HL-60/S4 (cell line): Measurements from ENCODE around the gene C1orf232.

Experiments
- in situ Hi-C: fragments of 300-500 bp; cut with MboI; formaldehyde crosslinking; loops from 2 replicates; pipeline ENCODE4 v1.14.3; 2022; ENCODE audit warnings: low sequenced_read_pairs

Gene C1orf232

GRCh38 chr1:26125946-26126320, 42.8 kb downstream of the C1orf232 start:
- in situ Hi-C loops: no loop called here

GRCh38 chr1:26125382-26125781, 43.4 kb downstream of the C1orf232 start:
- in situ Hi-C loops: no loop called here

DNA sequence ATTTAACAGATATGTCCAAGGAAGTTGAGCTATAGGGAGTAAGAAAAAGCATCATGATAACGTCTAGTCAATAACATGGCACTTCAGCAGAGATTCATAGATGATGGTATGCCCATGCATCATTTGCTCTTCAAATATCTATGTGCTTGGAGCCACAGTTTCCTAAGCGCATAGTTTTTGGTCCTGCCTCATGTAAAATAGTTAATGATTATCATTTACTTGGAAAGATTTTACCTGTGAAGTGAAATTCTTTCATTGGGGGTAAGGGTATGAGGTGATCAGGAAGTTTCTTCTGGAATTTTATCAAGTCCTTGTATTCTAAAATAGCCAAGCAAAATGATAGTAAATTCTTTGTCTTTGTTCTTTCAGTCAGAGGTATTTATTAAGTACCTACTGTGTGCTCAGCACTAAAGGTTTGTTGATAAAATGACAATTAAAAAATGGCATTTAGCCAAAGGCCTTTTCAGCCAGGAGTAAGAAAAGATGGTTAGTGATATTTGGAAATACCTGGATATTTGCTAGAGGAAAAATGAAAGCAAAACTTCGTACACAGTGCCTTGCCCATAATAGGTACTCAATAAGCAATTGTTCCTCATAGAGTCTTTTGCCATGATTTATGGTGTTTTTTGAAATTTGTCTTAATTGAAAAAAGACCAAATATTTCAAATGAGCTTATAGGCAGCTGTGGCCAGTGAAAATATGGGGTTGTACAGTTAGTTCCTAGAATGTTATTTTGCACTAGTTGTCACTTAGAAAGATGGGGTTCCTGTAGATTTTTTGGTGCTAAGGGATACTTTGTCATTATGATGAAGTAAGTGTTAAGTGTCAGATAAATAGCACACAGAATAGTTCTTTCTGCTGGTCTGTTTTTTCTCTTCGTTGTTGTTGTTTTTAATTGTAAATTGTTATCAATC, 44.1 kb downstream of the C1orf232 start:
- in situ Hi-C loops: no loop called here

- in situ Hi-C loops: no loop called here
Observed at GRCh38 chr1:26122988-26123973, 45.5 kb downstream of the C1orf232 start.

- in situ Hi-C loops: no loop called here
Observed at GRCh38 chr1:26121854-26122773, 46.6 kb downstream of the C1orf232 start.

GRCh38 chr1:26119892-26120608, 48.7 kb downstream of the C1orf232 start:
- in situ Hi-C loops: no loop called here

GRCh38 chr1:26114165-26114927, 54.4 kb downstream of the C1orf232 start:
- in situ Hi-C loops: no loop called here
